HG02610 (cell line): ENCODE data around the gene C1orf21.

ENCODE experiments used
- ATAC-seq: cut with Tn5 transposase; IDR thresholded peaks from one replicate; pipeline ENCODE4 v1.9.1; 2021; ENCODE audit warnings: mild to moderate bottlenecking, moderate library complexity; ENCODE audit not compliant: unreplicated experiment

The C1orf21 gene

GRCh38 chr1:184443201-184443600 is 56.4 kb downstream of the C1orf21 start:
- no peak for ATAC-seq

GRCh38 chr1:184443624-184444023 is 56.8 kb downstream of the C1orf21 start:
- no peak for ATAC-seq

- no peak for ATAC-seq
These were observed 59.2 kb downstream of the C1orf21 start for GRCh38 chr1:184445997-184446396.

DNA sequence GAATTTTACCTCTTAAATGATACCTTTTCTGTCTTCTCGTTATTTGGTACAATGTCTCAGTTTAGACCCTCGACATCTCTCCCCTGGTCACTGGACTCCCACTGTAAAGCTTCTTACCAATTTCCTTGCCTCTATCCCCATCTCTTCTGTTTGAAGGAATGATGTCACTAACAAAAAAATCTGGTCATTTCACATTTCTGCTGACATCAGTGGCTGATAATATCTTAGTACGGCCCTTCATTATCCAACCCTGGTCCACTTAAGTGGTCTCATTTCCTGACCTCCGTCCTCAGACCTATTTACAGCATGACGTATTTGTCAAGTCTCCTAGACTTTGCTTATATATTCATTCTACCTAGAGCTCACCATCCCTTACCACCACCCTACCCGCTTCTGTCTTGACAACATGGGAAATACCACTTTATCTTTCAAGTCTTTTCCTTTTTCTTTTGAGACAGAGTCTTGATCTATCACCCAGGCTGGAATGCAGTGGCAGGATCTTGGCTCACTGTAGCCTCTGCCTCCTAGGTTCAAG is 60.9 kb downstream of the C1orf21 start:
- ATAC-seq = no peak

DNA sequence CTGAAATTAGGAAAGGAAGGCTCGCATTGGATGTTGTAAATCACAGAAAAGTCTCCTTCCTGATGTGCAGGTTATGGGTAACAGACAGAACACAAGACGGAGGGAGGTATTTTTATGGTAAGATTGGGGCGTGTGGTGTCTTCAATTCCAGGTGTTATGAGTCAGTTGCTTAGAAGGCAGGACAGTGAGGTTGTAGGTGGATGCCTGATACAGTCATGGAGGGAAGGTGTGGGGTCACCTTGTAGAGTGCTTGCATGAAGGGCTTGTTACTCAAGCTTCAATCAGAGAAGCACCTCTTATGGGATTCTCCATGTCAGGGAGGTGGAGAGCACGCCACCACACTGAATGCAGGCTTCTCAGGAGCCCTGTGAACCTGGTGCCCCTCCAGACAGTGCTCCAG is 63.1 kb downstream of the C1orf21 start:
- no peak for ATAC-seq

DNA sequence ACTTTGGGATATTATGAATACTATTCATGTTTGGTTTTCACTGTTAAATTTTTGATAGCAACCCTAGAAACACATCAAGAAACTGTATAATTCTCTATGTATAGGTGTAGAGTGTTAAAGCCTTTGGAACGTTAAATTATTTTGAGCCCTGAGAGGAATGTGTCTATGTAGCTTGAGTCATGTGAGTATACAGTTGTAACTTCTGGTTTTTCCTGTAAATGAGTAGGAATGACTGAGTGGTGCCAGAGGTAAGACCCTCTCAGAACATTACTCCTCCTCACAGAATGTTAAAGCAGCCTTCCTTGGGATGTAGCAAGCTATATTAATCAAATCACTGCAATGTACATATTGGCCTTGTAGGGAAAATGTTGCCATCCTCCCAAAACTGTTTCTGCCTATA is 69.0 kb downstream of the C1orf21 start:
- no peak for ATAC-seq

DNA sequence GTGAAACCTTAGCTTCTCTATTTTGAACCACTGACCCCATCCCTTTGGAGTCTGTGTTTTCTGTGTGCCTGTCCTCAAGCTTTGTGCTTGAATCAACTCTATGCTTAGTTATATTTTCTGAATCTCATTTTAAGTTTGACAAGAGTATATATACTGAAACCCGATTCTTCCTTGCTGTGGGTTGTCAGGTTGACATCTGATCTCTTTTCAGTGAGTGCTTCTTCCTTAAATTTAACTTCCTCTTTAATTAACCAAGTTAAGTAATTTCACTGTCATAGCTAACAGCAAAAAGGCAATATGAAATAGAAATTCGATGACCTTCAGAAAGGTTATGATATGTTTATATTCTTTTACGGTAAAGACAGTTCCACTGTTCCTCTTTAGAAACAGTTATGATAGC is 69.4 kb downstream of the C1orf21 start:
- no peak for ATAC-seq

- ATAC-seq = no peak
These were observed 70.7 kb downstream of the C1orf21 start for GRCh38 chr1:184457500-184457899.

DNA sequence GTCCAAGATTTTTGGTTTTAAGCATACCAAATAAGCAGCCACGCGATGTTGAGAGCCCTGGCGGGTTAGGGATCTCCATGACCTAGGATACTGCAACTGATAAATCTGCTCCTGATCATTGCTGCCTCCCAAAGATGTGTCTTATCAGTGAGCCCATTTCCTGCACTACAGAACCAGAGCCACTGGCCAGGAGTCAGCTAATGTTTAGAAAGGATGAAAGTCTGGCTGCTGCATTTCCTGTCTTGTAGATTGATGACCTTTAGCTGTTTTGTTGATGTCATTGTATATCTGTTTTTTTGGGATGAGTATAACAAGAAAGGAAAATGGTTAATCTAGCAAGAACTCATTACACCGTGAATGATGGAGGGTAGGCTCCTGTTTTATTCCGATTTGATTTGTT is 74.5 kb downstream of the C1orf21 start:
- no peak for ATAC-seq

- no peak for ATAC-seq
These were observed 75.3 kb downstream of the C1orf21 start for GRCh38 chr1:184462155-184462554.

GRCh38 chr1:184462990-184463389 is 76.2 kb downstream of the C1orf21 start:
- ATAC-seq = no peak

DNA sequence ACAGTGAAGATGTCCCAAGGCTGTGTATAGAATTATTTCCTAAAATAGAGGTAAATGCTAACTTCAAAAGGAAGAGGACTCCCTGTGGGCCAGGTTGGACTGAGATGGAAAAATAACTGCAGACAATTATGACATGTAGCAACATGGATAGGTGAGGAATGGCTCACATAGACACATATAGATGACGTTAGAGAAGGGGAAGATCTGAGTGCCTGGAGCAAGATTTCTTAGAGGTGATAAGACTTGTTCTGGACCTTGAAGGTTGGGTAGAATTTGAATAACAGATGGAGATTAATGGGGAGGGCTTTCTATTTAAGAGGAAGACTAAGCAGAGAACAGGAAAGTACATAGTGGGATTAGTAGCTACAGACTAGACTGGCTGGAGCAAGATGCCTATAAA is 76.9 kb downstream of the C1orf21 start:
- no peak for ATAC-seq

- no peak for ATAC-seq
These were observed 77.9 kb downstream of the C1orf21 start for GRCh38 chr1:184464757-184465156.

- no peak for ATAC-seq
These were observed 78.8 kb downstream of the C1orf21 start for GRCh38 chr1:184465489-184466146.

DNA sequence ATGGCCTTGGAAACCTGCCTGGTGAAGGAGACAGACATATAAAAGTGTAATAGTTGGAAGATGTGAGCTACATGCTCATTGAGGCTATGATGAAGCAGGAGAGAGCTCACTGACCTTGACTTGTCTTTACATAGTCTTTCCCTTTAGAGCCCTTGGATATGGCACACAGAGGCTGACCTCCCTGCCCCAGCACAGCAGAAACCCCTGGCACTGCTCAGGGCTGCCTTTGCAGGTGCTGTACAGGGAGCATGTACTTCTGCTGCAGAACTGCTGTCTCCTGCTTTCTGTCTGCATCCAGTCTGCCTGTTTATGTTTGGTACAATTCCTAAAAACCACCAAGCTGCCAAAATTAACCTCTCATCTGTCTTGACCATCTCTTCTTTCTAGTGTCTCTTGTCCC is 80.5 kb downstream of the C1orf21 start:
- no peak for ATAC-seq

DNA sequence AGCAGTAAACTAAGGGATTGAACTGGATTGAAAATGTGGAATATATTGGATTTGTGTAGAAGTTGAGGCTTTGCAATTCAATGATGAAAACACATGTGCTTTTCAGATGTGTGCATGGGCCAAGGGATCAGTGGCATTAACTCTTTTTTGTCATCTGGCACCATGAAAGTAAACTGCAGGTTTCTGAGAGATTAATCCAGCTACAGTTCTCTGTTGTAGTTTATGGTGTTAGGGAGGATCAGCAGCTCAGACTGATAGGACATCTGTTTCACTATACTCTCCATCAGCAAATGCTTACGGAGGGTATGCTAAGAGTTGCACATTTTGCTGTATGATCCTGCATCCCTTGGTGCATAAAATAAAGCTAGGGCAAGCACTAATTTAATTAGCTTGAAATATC is 82.6 kb downstream of the C1orf21 start:
- no peak for ATAC-seq

- no peak for ATAC-seq
These were observed 84.9 kb downstream of the C1orf21 start for GRCh38 chr1:184471686-184472085.

DNA sequence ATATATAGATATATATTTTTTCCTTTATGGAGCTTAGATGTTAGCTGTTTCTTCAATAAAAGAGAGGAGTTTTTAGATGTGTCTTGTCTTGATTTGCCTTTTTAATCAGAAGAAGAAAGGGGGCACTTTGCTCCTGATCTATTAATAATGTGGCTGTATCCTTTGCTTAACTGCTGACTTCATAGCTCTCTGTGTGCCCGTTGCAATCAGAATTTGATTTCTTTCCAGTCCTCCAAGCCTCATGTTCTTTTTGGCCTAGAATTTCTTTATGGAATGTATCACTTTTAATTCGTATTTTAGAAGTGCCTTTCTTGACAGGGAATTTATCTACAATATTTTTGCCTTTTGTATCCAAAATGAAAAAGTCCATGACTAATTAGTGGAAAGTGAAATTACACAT is 85.3 kb downstream of the C1orf21 start:
- no peak for ATAC-seq

DNA sequence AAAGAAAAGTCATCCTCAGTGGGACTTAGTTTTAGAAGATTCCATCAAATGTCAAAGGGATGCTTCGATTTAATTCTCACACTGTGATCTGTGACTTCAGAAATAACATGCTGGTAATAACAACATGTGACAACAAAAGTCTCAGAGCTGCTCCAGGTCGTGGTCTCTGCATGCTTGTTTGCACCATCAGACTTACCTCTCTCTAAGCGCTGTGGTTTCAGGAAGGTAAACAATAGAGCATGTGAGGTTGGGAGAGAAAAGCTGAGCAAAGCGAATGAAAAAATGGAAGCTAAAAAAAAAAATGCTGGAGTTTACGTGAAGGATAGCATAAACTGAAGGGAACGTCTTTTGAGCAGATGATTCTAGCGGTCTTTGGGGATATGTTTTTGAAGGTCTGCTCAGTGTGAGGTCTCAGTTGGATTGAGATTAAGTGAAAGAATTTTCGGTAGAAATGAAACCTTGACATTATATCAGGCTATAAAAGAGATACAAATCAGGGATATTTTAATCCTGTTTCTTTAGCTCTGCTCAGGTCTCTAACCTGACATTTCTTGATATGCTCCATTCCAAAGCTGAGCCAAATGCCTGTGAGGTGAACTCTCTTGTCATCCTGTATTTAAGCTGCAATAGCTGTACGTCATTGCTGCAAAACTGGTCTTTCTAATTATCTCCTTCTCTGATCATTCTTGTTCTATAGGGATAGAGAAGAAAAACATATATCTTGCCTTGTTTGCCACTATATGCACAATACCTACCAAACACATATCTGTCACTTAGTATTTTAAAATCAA is 86.5 kb downstream of the C1orf21 start:
- ATAC-seq = no peak

GRCh38 chr1:184476187-184476586 is 89.4 kb downstream of the C1orf21 start:
- ATAC-seq = no peak

GRCh38 chr1:184479435-184480167 is 92.8 kb downstream of the C1orf21 start:
- no peak for ATAC-seq

DNA sequence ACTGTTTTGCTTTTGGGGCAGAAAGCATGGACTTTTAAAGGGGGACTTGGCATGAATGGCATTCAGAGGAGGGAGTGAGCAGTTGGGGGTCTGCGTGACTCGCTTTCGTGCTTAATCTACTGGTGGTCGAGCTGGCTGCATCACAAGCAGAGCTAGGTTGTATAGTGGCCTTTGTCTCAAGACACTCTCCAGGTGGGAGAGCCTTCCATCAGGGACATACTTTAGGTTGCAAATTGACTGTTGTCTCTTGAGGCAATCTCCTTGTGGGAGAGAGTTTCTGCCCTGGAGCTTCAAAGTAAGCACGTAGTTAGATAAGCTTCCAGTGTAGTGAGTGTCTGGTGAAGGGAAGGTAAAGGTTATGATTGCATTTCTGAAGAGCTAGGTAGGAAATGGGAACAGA is 93.9 kb downstream of the C1orf21 start:
- ATAC-seq = no peak
